NOMO-1 (cell line): Measurements from ENCODE around the gene TMEM120B.
A peak's percentile ranks its signal among the peaks of the same experiment; 100 is the strongest.

Source experiments
- DNase-seq, 2 experiments: peaks; one replicate each; lab custom pipeline; 2025; ENCODE audit not compliant: unreplicated experiment in 2 of 2; lab: John Stamatoyannopoulos, UW

The TMEM120B gene

DNA sequence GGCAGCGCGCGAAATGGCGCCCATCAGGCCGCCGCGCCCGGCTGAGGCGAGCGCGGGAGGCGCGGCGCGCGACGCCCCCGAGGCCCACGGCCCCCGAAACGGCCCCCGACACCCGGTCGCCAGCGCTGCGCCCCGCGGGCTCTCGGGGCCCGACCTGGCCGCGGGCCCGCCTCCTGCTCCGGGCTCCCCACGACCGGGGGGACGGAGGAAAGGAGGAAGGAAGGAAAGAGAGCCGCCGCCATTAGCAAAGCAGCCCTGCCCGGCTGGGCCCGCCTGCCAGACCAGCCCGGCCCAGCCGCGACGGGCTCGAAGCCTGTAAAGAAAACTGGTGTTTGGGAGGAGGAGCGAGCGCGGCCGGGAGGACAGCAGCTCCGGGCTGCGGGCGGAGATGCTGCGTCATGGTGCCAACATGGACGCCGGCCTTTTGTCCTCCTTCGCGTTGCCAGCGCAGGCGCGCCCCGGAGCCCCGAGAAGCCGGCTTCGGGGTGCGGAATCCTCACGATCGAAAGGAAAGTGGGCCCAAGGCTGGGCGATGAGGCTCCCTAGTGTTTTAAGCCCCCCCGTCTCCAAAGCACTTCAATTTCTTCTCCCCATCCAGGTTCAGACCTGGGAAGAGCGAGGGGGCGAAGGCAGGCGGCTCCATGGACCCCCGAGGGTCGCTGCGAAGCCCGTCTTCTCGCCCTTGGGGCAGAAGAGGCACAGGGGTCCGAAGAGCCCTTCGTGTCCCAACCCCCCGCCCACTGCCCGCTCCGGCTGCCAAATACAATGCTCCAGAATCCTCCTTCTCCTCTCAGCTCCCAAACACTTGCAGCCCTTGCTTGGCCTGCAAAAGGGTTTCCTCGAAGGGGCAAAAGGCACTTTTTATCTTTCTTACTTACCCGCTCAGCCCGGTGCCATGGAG lies 88.4 kb downstream of the TMEM120B start:
- DNase-seq, result peak; percentile 29 to 50

DNA sequence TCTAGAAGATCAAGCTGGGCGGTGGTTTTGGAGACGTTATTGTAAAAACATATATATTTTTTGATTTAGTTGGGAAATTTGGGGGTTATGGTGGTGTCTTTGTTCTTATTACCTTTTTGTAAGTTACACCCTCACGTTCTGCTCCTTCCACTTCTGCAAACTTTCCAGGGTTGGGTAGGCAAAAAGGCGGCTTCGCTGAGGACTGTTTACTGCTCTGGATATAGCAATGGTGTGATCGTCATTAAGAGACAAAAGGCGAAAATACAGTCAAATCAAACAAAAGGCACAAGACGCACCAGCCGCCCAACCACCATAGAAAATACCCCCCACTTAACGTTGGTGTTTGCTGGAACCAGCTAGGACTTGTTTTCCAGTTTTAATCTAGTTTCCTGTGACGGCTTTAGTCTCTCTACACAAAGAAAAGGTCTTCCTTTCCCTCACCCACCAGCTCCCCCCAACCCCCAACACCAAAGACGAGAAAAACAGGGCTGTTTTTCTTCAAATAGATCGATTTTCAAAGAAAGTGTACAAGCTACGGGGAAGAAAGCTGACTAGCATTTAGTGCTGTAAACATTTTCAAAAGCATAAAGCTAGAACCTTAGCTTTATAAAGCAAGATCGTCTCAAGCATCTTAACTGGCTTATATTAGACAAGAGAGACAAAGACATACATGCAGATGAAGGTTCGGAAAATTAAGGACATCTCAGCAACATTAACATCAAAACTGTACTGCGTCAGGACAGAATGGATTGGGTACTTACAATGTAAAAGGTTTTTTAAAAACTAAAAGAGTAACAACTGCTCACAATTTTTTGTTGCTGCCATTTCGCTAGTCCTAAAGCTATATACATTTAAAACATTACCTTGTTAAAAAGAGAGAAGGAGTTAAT lies 89.3 kb downstream of the TMEM120B start:
- DNase-seq, result peak; percentile 25 to 32

DNA sequence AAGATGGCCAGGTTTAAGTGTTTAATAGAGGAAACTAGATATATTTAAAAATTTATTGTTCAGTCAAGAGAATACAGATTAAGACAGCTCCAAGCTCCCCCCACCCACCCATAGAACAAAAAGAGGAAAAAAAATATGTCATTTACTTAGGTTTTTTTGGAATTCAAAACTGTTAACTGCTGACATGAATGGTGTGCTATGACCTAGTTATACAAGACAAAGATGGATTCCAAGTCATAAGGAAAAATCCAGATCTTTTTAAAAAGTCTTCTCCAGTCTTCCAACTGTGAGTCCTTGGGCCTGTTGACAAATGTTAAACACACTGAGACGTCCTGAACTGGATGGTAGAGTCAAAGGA lies 89.9 kb downstream of the TMEM120B start:
- DNase-seq, result no peak

DNA sequence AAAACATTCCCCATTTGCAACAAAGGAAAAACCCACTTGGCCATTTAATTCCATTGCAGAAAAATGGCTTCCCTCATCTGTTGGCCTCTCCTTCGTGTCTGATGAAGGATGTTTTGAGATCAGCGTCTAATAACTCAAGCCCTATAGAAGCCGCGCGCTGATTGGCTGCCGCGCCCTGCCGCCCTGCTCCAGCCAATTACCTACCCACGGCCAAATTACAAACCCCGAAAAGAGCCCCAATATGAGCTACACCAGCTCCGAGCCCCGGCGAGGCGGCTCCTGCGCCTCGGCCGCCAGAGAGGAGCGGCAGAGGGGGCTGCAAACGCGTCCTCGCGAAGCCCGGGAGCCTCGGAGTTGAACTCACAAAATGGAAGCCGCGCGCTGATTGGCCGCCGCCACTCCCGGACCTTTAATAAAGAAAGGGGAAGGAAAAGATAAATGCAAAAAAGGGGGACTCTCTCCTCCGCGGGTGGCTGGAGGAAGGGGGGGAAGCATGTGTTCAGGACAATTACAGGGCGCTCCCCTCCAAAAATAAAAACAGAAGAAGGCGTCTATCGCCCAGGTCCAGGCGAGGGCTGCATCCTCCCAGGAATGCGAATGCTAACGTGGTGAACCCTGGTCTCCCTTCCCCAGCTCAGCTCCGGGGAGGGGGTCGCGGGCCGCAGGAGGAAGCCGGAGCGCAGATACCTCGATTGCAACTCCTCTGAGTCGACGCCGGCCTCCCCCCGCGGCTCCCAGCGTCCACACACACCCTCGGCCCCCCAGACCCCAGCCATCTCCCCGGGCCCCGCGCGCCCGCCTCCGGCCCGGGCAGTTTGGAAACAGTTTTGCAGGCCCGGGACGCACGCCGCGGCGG lies 90.5 kb downstream of the TMEM120B start:
- DNase-seq, result peak; percentile 94 to 95

DNA sequence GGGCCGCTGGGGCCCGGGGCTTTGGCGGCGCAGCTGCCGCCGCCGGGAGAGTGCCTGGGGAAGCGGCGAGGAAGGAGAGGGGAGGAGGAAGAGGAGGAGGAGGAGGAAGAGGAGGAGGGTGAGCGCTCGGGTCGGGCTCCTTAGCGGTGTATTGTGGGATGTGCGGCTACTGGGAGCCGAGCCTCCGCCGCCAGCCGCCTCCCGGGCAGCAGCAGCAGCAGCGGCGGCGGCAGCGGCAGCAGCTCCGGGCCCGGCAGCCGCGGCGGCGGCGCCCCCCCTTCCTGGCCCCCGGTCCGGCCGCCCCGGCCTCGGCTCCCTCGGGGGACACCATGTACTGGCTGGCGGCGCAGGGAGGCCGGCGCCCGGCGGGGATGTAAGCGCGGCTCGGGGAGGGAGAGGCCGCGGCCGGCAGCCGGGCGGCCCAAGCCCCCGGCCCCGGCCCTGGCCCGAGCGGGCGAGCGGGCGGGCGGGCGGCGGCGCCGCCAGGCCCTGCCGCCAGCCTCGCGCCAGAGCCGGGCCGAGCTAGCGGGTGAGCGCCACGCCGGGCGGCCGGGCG lies 91.4 kb downstream of the TMEM120B start, which contains the start of gene SETD1B:
Gene SETD1B, plus strand, starts transcription at position 149 of the 556 bp plus-strand sequence. CDS start 729 bp downstream, outside the sequence.
- DNase-seq, result peak; percentile 47 to 81

DNA sequence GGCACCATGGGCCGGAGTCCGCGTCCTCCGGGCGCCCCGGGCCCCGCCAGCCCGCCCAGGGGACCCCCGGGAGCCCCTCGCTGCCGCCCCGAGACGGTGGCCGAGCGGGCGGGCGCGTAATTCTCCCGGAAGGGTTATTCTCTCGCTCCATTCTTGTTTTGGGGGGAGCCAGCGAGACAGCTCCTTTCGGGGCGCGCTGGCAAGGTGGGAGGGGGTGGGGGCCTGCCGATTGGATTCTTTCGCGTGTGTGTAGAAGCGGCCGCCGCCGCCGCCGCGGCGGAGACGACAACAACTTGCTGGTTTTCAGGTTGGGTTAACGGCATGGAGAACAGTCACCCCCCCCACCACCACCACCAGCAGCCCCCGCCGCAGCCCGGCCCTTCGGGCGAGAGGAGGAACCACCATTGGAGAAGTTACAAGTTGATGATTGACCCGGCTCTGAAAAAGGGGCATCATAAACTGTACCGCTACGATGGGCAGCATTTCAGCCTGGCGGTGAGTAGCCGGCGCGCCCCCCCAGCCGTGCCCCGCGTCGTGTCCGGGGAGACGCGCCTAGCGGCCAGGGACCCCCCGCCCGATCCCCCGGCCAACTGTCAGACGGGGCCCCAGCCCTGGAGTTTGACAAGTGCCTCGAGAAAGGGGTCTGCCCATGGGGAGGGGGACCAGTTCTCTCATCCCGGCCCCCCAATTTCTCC lies 92.0 kb downstream of the TMEM120B start:
- DNase-seq, result peak; percentile 41 to 42

DNA sequence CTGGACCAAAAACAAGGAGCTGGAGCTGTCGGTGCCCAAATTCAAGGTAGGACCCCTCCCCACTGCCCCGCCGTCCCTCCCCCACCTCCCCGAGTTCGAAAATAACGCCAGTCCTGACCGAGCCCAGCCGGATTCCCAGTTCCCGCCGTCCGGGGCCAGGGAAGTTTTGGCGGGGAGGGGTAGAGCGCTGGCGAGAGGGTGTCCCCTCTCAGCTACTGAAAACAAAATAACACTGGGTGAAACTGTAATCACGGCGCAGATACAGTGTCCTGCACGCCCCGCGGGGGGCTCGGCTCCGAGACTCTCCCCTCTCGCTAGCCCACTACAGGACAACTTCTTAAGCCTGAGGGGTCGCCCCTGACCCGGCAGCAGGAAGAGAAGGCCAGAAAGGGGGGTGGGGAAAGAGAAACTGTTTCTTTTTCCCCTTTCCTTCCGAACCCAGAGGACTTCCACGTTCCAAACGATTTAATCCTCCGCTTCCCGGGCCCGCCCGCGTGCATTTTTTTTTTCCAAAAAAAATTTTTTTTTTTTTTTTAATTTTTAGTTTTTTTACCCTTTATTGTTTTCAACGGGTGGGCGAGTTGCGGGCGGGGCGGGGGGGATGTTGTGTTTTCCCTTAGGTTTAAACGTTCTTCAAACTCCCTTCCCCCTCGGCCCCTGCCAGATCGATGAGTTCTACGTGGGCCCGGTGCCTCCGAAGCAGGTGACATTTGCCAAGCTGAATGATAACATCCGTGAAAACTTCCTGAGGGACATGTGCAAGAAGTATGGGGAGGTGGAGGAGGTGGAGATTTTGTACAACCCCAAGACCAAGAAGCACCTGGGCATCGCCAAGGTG lies 92.8 kb downstream of the TMEM120B start:
- peak in 1 of 2 experiments; percentile 7 for DNase-seq

DNA sequence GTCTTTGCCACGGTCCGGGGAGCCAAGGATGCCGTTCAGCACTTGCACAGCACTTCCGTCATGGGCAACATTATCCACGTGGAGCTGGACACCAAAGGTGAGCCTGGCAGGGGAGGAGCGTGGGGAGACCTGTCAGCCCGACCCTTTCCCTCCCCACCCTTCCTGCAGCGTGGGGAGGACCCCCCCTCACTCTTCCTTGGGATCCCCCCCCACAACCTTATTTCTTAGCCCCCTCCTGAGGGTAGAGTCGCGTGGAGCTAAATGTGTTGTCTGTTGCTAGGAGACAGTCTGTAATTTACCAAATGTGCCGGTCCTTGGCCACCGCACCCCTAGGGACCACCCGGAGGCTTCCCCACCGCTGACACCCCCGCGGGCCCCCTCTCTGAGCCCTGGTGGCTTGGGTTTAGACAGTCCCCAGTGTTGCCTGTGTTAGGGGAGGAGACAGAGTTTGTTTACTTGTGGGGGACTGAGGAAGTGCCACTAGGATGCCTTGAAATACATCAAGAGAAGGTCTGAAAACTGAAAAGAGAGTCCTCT lies 93.5 kb downstream of the TMEM120B start:
- DNase-seq, result no peak

DNA sequence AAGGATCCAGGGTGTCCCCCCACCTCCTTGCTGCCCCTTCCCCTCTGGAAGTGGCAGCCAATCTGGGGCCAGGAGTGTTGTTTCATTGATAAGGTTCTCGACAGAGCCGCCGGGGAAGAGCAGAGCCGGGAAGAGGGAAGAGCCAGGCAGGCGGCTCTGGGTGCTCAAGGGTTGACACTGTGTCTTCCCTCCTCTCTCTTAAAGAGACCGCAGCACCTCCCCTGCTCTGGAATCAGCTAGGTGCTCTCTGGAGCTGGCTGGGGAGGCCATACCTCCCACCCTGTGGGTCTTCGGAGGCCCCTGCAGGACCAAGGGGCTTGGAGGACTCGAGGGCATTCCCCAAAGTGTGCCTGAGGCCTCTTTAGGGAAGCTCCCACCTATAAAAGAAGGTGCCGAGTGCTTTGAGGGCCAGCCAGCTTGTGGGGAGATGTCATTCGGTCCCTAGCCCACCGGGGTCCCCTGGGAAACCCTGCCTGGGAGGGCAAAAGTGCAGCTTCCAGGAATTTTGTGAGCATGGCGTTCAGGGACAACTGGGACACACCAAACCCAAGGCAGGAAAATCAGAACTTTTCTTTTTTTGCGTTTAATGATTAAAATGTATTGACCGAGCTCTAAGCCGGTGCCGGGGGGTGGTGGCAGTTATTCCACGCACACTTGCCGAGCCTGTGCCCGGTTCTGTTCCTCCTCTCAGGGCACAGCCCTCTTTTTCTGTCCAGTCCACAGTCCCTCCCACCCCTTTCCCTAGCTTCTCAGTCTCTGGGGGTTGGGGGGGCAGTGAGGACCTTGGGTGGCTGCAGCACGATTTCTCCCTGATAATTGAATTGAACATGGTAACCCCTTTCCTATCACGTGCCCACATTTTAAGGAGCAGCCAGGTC lies 94.2 kb downstream of the TMEM120B start:
- DNase-seq, result no peak

DNA sequence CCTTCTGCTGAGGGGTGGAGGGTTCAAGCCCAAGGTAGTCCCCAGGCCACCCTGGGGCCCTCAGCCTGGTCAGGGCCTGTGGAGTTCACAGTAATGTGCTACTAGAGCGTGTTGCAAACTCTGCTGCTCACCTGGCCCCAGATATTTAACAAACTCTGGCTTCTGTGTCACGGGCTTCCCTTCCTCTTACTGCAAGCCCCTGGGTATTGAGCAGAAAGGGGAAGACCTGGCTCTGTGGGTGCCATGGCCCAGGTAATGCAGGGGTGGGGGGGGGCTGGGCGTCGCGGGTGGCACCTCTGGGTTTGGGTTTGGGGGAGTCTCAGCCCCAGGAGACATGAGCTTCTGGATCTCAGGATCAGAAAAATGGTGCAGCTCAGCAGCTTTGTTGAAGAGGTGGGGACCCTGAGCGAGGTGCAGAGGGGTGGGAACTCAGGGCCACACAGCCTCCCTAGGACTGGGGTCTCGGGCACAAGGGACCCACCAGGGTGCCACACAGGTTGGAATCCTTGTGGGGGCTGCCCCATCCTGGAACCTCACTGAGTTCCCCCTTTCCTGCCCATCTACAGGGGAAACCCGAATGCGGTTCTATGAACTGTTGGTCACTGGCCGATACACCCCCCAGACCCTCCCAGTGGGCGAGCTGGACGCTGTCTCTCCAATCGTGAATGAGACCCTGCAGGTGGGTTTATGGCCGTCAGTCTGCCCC lies 95.2 kb downstream of the TMEM120B start:
- DNase-seq, result no peak

DNA sequence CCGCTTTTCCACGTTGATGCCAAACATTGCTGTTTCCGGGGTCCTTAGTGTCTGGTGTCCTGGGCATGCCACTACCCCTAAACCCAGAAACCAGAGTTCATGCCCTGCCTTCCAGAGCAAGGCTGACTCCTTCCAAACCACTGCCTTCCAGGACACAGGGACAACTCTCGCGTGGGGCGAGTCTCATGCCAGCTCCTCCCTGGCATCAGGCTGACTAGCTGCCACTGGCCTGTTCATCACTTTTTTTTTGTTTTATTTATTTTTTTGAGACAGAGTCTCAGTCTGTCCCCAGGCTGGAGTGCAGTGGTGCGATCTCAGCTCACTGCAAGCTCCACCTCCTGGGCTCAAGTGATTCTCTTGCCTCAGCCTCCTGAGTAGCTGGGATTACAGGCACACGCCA lies 96.1 kb downstream of the TMEM120B start:
- no peak for DNase-seq

DNA sequence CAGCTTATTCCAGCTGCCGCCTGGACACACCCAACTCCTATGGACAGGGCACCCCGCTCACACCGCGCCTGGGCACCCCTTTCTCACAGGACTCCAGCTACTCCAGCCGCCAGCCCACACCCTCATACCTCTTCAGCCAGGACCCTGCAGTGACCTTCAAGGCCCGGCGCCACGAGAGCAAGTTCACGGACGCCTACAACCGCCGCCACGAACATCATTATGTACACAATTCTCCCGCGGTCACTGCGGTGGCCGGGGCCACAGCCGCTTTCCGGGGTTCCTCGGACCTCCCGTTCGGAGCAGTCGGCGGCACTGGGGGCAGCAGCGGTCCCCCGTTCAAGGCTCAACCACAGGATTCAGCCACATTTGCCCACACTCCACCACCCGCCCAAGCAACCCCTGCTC lies 97.2 kb downstream of the TMEM120B start:
- no peak for DNase-seq

DNA sequence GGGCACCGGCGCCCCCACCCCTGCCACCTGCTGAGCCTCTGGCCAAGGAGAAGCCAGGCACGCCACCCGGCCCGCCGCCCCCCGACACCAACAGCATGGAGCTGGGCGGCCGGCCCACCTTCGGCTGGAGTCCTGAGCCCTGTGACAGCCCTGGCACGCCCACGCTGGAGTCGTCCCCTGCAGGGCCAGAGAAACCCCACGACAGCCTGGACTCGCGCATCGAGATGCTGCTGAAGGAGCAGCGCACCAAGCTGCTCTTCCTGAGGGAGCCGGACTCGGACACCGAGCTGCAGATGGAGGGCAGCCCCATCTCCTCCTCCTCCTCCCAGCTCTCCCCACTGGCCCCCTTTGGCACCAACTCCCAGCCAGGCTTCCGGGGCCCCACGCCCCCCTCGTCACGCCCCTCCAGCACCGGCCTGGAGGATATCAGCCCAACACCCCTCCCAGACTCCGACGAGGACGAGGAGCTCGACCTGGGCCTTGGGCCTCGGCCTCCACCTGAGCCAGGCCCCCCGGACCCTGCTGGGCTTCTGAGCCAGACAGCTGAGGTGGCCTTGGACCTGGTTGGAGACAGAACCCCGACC lies 97.8 kb downstream of the TMEM120B start:
- no peak for DNase-seq

DNA sequence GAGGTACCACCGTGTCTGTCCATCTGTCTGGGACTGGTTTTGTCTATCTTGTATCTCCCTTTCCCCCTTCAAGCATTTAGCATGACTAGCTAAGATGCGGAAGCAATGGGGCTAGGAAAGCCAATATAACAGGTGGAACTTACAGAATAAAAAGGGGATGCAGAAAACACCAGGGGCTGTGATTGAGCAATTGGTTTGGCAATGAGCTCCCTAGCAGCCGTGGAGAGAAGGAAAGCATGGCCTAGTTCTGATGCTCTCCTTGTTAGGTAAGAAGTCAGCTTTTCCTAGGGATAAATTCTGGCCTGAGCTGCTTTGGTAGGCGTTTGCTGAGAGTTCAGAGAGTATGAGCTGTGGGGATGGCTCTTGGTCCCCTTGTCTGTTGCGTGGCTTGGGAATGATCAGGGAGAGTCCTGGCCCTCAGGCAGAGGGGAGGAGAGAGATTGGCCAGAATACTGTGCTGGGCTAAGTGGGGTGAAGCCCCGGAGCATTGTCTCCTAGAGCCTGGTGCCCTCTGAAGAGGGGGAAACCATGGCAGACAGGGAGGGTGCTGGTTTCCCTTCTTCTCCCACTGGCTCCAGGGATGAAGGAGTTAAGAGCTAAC lies 98.4 kb downstream of the TMEM120B start:
- DNase-seq, result peak in 1 of 2 experiments; percentile 32

DNA sequence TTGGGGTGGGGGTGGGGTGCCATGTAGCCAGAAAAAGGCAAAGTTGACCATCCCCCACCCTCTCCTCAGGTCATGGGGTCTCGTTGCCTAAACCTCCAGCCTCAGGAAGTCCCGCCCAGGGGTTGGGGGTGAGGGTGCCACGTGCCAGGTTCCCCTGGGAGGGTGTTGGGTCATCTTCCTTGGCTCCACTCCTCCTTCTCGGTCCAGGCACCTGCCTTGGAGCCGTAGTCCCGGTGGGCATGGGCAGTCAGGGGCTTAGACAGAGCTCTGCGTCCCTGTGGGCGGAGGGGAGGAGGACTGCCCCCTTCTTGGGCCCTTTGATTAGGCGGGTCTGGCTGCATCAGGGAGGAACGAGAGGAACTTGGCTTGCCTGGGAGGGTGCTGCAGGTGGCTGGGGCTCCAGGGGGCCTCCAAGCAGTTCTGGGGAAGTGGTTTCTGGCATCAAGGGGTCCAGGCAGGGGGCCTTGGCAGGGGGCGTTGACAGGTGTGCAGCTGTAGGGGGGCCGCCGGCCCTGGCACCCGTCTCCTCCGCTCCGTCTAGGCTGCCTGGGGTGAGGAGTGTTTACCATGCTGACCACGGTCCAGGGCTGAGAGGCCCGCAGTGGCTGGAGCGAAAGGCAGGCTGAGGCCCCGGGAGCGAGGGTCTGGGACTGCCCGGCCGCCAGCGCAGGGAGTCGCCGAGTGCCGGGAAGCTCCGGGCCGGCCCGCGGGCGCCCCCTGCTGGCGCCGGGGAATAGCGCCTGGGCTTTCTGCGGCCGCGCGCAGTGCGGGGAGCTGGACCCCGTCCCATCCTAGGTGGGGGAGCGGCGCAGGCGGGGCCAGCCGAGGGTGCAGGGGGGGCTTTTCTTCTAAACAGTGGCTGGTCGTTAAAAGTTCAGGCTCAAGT lies 99.1 kb downstream of the TMEM120B start:
- DNase-seq, result peak; percentile 56 to 72
